SK-N-MC (cell line): Measurements from ENCODE around the gene COL18A1.

Experiments used
- EZH2 ChIP-seq: fragments of 200-600 bp; sonication (generic); IDR thresholded peaks from one replicate; pipeline ENCODE4 v1.6.1; 2017; ENCODE audit warnings: antibody characterized with exemption
- FOXP2 ChIP-seq: optimal IDR thresholded peaks from 2 replicates; pipeline ENCODE3; 2011; ENCODE audit warnings: mild to moderate bottlenecking, moderate library complexity; ENCODE audit not compliant: insufficient read depth; ENCODE audit errors: extremely low read length, control extremely low read depth
- POLR2AphosphoS5 ChIP-seq: IDR thresholded peaks from 2 replicates; pipeline ENCODE4 v1.6.1; 2012; ENCODE audit warnings: mild to moderate bottlenecking, low read depth, low read length, borderline replicate concordance

GRCh38 chr21:45555557-45556301 is 150.8 kb downstream of the COL18A1 start:
- TF ChIP-seq POLR2AphosphoS5 (no peak), EZH2 (no peak), FOXP2 (no peak)
